Measurements from ENCODE around the gene GNAS. TPM values are rescaled to one million over a fixed set of nuclear protein-coding genes. Genes with fewer than 3 reads are reported as not detected.

The GNAS gene
- total and polyA plus RNA-seq, 10 of the 15 experiments (the other 5 are each of a cell fraction or from before 2014, with no cell fraction given), result 209 to 950 (median 394) TPM

DNA sequence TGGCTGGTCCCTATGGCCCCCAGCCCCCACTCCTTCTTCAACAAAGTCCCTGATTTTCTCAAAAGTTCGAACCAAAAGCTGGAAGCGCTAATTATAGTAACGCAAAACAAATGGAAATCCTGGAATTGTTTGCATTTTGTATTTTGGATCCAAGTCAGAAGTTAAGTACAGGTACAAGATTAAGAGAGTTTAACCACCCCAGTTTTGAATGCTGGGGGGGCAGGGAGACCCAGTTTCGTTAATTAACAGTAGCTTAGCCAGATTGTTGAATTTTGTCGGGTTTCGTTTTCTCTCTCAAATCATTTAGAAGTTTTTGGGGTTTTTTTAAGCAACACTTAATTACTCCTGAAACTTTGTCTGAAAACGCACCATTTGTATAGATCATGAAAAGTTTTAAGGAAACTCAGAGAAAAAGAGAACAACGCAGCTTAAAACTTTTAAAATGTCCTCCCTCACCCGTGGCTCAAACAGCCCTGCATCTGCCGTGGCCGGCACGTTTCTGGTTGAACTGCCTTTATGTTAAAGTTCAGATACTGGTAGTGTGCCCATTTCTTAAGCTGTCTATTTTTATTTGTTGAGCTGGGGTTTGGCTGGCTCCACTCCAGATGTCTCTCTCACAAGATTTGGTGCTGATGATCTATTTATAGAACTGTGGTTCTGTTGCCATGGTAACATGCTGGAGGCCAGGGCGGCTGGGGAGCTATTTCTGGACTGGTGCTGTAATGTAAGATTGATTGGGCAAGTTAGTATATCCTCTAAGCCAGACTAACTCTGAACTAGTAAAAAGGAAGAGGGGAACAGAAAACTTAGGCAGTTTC is 55.0 kb downstream of the GNAS start (continued):
- peak; percentile 9; the same call in 1 of the 2 replicates for TF ChIP-seq SMARCA5 (IDR thresholded peaks at IDR 0.05)
- no peak for TF ChIP-seq KAT2A (conservative IDR thresholded peaks at IDR 0.05; ENCODE audit: control insufficient read depth, low read depth, low read length)
- TF ChIP-seq MYB (IDR thresholded peaks at IDR 0.05; ENCODE audit: borderline replicate concordance, low read depth, low read length), result no peak
- TF ChIP-seq, protein P1, sequence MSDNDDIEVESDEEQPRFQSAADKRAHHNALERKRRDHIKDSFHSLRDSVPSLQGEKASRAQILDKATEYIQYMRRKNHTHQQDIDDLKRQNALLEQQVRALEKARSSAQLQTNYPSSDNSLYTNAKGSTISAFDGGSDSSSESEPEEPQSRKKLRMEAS (IDR thresholded peaks at IDR 0.05; ENCODE audit: low read depth, low read length), result no peak
- no peak for TF ChIP-seq RB1 (IDR thresholded peaks at IDR 0.05; ENCODE audit: borderline replicate concordance)
- no peak; the same call in 1 of the 2 replicates for TF ChIP-seq TCF7 (IDR thresholded peaks at IDR 0.05; ENCODE audit: borderline replicate concordance)
- no peak for TF ChIP-seq ZSCAN29 (IDR thresholded peaks at IDR 0.05)

DNA sequence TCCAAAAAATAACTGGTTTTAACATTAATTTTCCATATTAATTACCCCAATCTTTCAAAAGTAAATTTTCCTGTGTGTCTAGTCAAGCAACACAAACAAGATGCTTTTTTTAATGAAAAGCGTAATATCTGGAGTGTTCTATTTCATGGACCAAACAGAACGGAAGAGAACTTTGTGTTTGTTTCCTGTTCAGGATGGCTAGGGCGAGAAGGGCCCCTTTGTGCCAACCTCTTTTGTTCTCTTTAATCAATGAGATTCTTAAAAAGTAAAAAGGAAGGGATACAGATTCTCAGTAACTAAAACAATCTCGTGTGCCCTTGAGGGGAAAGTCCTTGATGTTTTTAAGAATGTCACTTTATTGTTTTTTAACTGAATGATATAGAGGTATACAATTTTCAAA is 55.7 kb downstream of the GNAS start:
- intact Hi-C loops (cut with micrococcal nuclease; ENCODE audit: unreplicated experiment), result loop anchor here (5.0 kb wide), 1 partner anchor 124 kb away; the partner anchor contains the start of gene ATP5F1E
- Histone ChIP-seq H3K27ac (ENCODE audit: control insufficient read depth, insufficient read depth) (peak overlapping the region; percentile 96), H2AFZ (ENCODE audit: control insufficient read depth, low read depth, low read length) (no peak overlapping the region), H3K79me2 (ENCODE audit: control insufficient read depth, insufficient read depth, low read length) (peaks cover 16% of the 10 kb centered on the region), H3K9me3 (replicated peaks; ENCODE audit: control insufficient read depth, insufficient read depth, low read length) (no peaks in the 10 kb centered on the region), H3K4me3 (peak overlapping the region; percentile 65), H3K36me3 (ENCODE audit: control insufficient read depth in 2 of 2, insufficient read depth in 2 of 2, low read length in 1 of 2) (peaks cover 26 to 60% of the 10 kb centered on the region in 2 experiments), H4K20me1 (ENCODE audit: control insufficient read depth, insufficient read depth) (no peaks in the 10 kb centered on the region), H3K27me3 (replicated peaks in 1 of 2; ENCODE audit: control insufficient read depth in 2 of 2, insufficient read depth in 2 of 2, low read length in 1 of 2) (no peaks in the 10 kb centered on the region), H3K4me1 (ENCODE audit: control insufficient read depth, insufficient read depth, low read length) (peaks cover 51% of the 10 kb centered on the region), H3K9ac (ENCODE audit: control insufficient read depth, insufficient read depth, low read length) (peak overlapping the region; percentile 71), H3K4me2 (ENCODE audit: control insufficient read depth, insufficient read depth) (peak overlapping the region; percentile 78)
- BruUV-seq (replicated peaks), result no TSS peak
- POLR2A ChIA-PET, result interaction anchor here (0.8 to 2.5 kb wide), 13 partner anchors 10 to 455 kb away, joined by 3 to 19 read pairs (median 10); partner anchors contain the start of genes ATP5F1E and PRELID3B
- in situ Hi-C loops (cut with MboI), result loop anchor here (5.0 kb wide), 1 partner anchor 74 kb away; the partner anchor contains the start of gene NELFCD
- ATAC-seq, result peak; percentile 29
- WGBS (ENCODE audit: insufficient coverage, insufficient replicate concordance, low lambda C conversion rate, missing lambda C conversion rate), result 2% methylated on average over 4 of the region's 4 CpGs
- SMC1A ChIA-PET (ENCODE audit: uncharacterized antibody, unreplicated experiment), result interaction anchor here (0.9 to 2.5 kb wide), 15 partner anchors 10 to 133 kb away, joined by 3 to 28 read pairs (median 8); no protein-coding TSS in a partner anchor
- RAD21 ChIA-PET (ENCODE audit: unreplicated experiment), result interaction anchor here (1.0 to 2.7 kb wide), 11 partner anchors 9 to 135 kb away, joined by 3 to 25 read pairs (median 6); partner anchors contain the start of genes ATP5F1E and NELFCD
- no peak for DNase-seq (ENCODE audit: low read depth, low spot score)
- CTCF ChIA-PET, result interaction anchor here (1.0 to 1.9 kb wide), 6 partner anchors 15 to 257 kb away, joined by 3 to 10 read pairs (median 4); partner anchors contain the start of gene STX16
- FAIRE-seq, result no peak
- no peak for TF ChIP-seq KAT2A (conservative IDR thresholded peaks at IDR 0.05; ENCODE audit: control insufficient read depth, low read depth, low read length)
- no peak for TF ChIP-seq ZNF622 (IDR thresholded peaks at IDR 0.05)
- 0 out of 2 replicates have a peak, but pooled peaks have one; percentile 25 for TF ChIP-seq CHD1 (IDR thresholded peaks at IDR 0.05; ENCODE audit: low read depth, low read length)
- no peak for TF ChIP-seq SPI1 (IDR thresholded peaks at IDR 0.05; ENCODE audit: borderline replicate concordance, insufficient read depth, low read depth, low read length)
- TF ChIP-seq, protein P2, sequence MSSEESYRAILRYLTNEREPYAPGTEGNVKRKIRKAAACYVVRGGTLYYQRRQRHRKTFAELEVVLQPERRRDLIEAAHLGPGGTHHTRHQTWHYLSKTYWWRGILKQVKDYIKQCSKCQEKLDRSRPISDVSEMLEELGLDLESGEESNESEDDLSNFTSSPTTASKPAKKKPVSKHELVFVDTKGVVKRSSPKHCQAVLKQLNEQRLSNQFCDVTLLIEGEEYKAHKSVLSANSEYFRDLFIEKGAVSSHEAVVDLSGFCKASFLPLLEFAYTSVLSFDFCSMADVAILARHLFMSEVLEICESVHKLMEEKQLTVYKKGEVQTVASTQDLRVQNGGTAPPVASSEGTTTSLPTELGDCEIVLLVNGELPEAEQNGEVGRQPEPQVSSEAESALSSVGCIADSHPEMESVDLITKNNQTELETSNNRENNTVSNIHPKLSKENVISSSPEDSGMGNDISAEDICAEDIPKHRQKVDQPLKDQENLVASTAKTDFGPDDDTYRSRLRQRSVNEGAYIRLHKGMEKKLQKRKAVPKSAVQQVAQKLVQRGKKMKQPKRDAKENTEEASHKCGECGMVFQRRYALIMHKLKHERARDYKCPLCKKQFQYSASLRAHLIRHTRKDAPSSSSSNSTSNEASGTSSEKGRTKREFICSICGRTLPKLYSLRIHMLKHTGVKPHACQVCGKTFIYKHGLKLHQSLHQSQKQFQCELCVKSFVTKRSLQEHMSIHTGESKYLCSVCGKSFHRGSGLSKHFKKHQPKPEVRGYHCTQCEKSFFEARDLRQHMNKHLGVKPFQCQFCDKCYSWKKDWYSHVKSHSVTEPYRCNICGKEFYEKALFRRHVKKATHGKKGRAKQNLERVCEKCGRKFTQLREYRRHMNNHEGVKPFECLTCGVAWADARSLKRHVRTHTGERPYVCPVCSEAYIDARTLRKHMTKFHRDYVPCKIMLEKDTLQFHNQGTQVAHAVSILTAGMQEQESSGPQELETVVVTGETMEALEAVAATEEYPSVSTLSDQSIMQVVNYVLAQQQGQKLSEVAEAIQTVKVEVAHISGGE (CRISPR knock-in tag; IDR thresholded peaks at IDR 0.05), result no peak
- TF ChIP-seq, protein P3, sequence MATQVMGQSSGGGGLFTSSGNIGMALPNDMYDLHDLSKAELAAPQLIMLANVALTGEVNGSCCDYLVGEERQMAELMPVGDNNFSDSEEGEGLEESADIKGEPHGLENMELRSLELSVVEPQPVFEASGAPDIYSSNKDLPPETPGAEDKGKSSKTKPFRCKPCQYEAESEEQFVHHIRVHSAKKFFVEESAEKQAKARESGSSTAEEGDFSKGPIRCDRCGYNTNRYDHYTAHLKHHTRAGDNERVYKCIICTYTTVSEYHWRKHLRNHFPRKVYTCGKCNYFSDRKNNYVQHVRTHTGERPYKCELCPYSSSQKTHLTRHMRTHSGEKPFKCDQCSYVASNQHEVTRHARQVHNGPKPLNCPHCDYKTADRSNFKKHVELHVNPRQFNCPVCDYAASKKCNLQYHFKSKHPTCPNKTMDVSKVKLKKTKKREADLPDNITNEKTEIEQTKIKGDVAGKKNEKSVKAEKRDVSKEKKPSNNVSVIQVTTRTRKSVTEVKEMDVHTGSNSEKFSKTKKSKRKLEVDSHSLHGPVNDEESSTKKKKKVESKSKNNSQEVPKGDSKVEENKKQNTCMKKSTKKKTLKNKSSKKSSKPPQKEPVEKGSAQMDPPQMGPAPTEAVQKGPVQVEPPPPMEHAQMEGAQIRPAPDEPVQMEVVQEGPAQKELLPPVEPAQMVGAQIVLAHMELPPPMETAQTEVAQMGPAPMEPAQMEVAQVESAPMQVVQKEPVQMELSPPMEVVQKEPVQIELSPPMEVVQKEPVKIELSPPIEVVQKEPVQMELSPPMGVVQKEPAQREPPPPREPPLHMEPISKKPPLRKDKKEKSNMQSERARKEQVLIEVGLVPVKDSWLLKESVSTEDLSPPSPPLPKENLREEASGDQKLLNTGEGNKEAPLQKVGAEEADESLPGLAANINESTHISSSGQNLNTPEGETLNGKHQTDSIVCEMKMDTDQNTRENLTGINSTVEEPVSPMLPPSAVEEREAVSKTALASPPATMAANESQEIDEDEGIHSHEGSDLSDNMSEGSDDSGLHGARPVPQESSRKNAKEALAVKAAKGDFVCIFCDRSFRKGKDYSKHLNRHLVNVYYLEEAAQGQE (IDR thresholded peaks at IDR 0.05; ENCODE audit: low read depth, low read length), result no peak
- TF ChIP-seq IKZF2 (IDR thresholded peaks at IDR 0.05), result 0 out of 4 replicates have a peak, but pooled peaks of 1 of the 2 experiments have one; percentile 3
- TF ChIP-seq NFXL1 (IDR thresholded peaks at IDR 0.05; ENCODE audit: borderline replicate concordance), result no peak
